ENCODE results near the gene PRSS36. TPM values are rescaled to one million over a fixed set of nuclear protein-coding genes. Genes with fewer than 3 reads are reported as not detected.

PRSS36 gene
- total and polyA plus RNA-seq, 9 of the 15 experiments (the other 6 are each of a cell fraction or from before 2014, with no cell fraction given), result 0.09 to 1.2 (median 0.54) TPM; not detected in 2

- TF ChIP-seq MGA (IDR thresholded peaks at IDR 0.05), result peak; percentile 63
Measured at GRCh38 chr16:31148281-31148728, 1.6 kb downstream of the PRSS36 start (continued).

All from K562 (cell line).